ENCODE measurements around the gene KNOP1. TPM values are rescaled to one million over a fixed set of nuclear protein-coding genes. Genes with fewer than 3 reads are reported as not detected.

Gene KNOP1
- total and polyA plus RNA-seq, 2 of the 4 experiments (the other 2 are of a cell fraction), result 7.0 to 8.4 TPM

DNA sequence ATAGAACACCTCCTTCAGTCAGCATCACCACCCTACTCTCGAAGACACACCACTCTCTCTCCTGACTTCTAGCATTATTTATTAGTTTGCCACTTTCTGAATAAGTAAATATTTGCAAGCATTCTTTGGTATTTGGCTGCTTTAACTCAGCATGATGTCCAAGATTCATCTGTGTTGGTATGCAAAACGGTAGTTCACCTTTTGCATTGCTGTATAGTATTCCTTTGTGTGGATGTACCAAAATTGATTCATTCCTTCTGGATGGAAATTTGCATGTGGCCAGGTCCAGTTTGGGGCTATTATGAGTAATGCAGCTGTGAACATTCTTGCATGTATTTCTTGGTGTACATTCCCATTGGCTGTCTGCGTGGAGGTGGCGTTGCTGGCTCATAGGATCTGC is 32.9 kb downstream of the KNOP1 start:
- no peak overlapping the region for H2BK20ac ChIP-seq (ENCODE audit: low read depth, low read length)
- POLR2A ChIA-PET (ENCODE audit: unreplicated experiment), result no interaction called here
- H3K27me3 ChIP-seq (ENCODE audit: control insufficient read depth, insufficient read depth, low read length), result no peaks in the 10 kb centered on the region
- H2BK15ac ChIP-seq (ENCODE audit: low read depth, low read length), result no peak overlapping the region
- no peak overlapping the region for H2BK5ac ChIP-seq (ENCODE audit: low read depth, low read length, poor library complexity, severe bottlenecking)
- no peak overlapping the region for H2AK9ac ChIP-seq (replicated peaks; ENCODE audit: low read depth, low read length, poor library complexity)
- no peak for TF ChIP-seq BHLHE40 (IDR thresholded peaks at IDR 0.05; ENCODE audit: low read depth, low read length)
- TF ChIP-seq NFE2L2 (IDR thresholded peaks at IDR 0.05; ENCODE audit: low read depth, low read length), result no peak
- TF ChIP-seq, protein P1, sequence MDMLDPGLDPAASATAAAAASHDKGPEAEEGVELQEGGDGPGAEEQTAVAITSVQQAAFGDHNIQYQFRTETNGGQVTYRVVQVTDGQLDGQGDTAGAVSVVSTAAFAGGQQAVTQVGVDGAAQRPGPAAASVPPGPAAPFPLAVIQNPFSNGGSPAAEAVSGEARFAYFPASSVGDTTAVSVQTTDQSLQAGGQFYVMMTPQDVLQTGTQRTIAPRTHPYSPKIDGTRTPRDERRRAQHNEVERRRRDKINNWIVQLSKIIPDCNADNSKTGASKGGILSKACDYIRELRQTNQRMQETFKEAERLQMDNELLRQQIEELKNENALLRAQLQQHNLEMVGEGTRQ (IDR thresholded peaks at IDR 0.05; ENCODE audit: low read depth, low read length), result no peak
- no peak for TF ChIP-seq MXI1 (IDR thresholded peaks at IDR 0.05; ENCODE audit: borderline replicate concordance, low read depth, low read length)
- TF ChIP-seq CHD1 (IDR thresholded peaks at IDR 0.05; ENCODE audit: low read depth, low read length), result no peak
- TF ChIP-seq SMC3 (IDR thresholded peaks at IDR 0.05; ENCODE audit: low read depth, low read length), result no peak
- TF ChIP-seq RFX5 (IDR thresholded peaks at IDR 0.05; ENCODE audit: low read depth, low read length), result no peak
- no peak for TF ChIP-seq MAZ (IDR thresholded peaks at IDR 0.05; ENCODE audit: borderline replicate concordance, low read depth, low read length)
- TF ChIP-seq, protein P2, sequence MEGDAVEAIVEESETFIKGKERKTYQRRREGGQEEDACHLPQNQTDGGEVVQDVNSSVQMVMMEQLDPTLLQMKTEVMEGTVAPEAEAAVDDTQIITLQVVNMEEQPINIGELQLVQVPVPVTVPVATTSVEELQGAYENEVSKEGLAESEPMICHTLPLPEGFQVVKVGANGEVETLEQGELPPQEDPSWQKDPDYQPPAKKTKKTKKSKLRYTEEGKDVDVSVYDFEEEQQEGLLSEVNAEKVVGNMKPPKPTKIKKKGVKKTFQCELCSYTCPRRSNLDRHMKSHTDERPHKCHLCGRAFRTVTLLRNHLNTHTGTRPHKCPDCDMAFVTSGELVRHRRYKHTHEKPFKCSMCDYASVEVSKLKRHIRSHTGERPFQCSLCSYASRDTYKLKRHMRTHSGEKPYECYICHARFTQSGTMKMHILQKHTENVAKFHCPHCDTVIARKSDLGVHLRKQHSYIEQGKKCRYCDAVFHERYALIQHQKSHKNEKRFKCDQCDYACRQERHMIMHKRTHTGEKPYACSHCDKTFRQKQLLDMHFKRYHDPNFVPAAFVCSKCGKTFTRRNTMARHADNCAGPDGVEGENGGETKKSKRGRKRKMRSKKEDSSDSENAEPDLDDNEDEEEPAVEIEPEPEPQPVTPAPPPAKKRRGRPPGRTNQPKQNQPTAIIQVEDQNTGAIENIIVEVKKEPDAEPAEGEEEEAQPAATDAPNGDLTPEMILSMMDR (conservative IDR thresholded peaks at IDR 0.05; ENCODE audit: low read depth, low read length), result no peak
- no peak for TF ChIP-seq RCOR1 (IDR thresholded peaks at IDR 0.05; ENCODE audit: insufficient replicate concordance, low read length)
- TF ChIP-seq MAFK (IDR thresholded peaks at IDR 0.05; ENCODE audit: low read depth, low read length), result no peak
- no peak for TF ChIP-seq CEBPB (IDR thresholded peaks at IDR 0.05; ENCODE audit: low read depth, low read length)
- TF ChIP-seq FOS (IDR thresholded peaks at IDR 0.05; ENCODE audit: low read depth, low read length), result no peak
- no peak for TF ChIP-seq POLR2A (IDR thresholded peaks at IDR 0.05; ENCODE audit: low read depth, low read length)
- no peak overlapping the region for H3K56ac ChIP-seq (ENCODE audit: extremely low read depth, insufficient read depth, low read length)
- H3K79me1 ChIP-seq (ENCODE audit: low read depth in 1 of 2, low read length in 2 of 2), result peaks cover 3 to 6% of the 10 kb centered on the region in 2 experiments; a peak in 2 of 4 replicates
- H3K14ac ChIP-seq (replicated peaks; ENCODE audit: low read depth, low read length), result no peak overlapping the region
- in situ Hi-C loops (cut with MboI; ENCODE audit: low sequenced_read_pairs), result no loop called here
- no peak overlapping the region for H4K5ac ChIP-seq (ENCODE audit: low read depth, low read length)
- H3K18ac ChIP-seq (ENCODE audit: low read depth, low read length), result no peak overlapping the region
- no peak overlapping the region for H3K4ac ChIP-seq (ENCODE audit: low read depth, low read length)
- WGBS, 2 experiments (ENCODE audit: extremely low coverage in 2 of 2, insufficient read length in 1 of 2), result 100% methylated on average over 1 of the region's 4 CpGs; no CpG with 5 or more reads in 1 of the 2 experiments
- H3K23ac ChIP-seq (ENCODE audit: low read depth, low read length), result no peak overlapping the region
- no peak overlapping the region for H3K4me2 ChIP-seq (ENCODE audit: low read depth, low read length)
- H4K20me1 ChIP-seq (ENCODE audit: insufficient read depth, low read length), result no peaks in the 10 kb centered on the region
- H3K27ac ChIP-seq (ENCODE audit: insufficient read depth, low read length), result no peak overlapping the region
- H2AK5ac ChIP-seq (ENCODE audit: low read depth, low read length), result no peak overlapping the region
- no peak overlapping the region for H3K4me3 ChIP-seq (ENCODE audit: insufficient read depth, low read depth, low read length)
- H3K36me3 ChIP-seq (ENCODE audit: control insufficient read depth, insufficient read depth, low read length), result peaks cover 45% of the 10 kb centered on the region
- CTCF ChIA-PET, result no interaction called here
- H2AFZ ChIP-seq (replicated peaks; ENCODE audit: low read length, poor library complexity), result no peak overlapping the region
- no peak overlapping the region for H4K91ac ChIP-seq (ENCODE audit: insufficient read depth, low read depth, low read length)
- H2BK120ac ChIP-seq (ENCODE audit: low read depth, low read length), result no peak overlapping the region
- dilution Hi-C loops (cut with HindIII; ENCODE audit: low sequenced_read_pairs, unreplicated experiment), result no loop called here
- intact Hi-C loops (cut with micrococcal nuclease), result no loop called here
- ATAC-seq (ENCODE audit: low read depth) (no peak), DNase-seq (no peak)
- no peaks in the 10 kb centered on the region for H3K4me1 ChIP-seq (ENCODE audit: control insufficient read depth, insufficient read depth, low read length)
- no peak overlapping the region for H4K8ac ChIP-seq (ENCODE audit: low read depth in 2 of 2, low read length in 2 of 2)
- BruUV-seq (replicated peaks), result no TSS peak
- H3K9me1 ChIP-seq (ENCODE audit: insufficient read depth, low read length), result peaks cover 1% of the 10 kb centered on the region; the same call in 1 of the 2 replicates
- peaks cover 2% of the 10 kb centered on the region for H3K9me3 ChIP-seq (ENCODE audit: control insufficient read depth, insufficient read depth, low read length)
- no peak overlapping the region for H3K9ac ChIP-seq (ENCODE audit: low read depth, low read length)
